HCEC 1CT (cell line): Measurements from ENCODE around the gene RAB40B.

Experiments used
- DNase-seq: peaks from one replicate; pipeline ENCODE4 v3.0.0-alpha.2; 2017

The RAB40B gene

DNA sequence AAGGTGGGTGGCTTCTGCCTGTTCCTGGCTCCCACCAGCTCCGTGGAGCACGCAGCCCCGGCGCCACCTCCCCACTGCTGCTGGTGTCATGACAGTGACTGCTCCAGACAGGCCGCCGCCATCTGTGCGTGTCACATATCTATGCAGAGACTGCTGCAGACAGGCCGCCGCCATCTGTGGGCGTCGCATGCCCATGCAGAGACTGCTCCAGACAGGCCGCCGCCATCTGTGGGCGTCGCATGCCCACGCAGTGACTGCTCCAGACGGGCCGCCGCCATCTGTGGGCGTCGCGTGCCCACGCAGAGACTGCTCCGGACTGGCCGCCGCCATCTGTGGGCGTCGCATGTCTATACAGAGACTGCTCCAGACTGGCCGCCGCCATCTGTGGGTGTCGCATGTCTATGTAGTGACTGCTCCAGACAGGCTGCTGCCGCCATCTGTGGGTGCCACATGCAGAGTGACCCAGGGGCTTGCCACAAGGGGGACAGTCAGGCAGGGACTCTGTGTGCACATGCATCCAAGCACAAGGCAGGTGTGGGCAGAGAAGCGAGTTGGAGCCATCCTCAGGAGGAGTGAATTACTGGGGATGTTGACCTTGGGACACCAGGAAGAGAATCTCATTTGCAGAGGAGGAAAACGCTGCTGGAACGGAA, 14.7 kb upstream of the RAB40B start:
- DNase-seq = no peak

DNA sequence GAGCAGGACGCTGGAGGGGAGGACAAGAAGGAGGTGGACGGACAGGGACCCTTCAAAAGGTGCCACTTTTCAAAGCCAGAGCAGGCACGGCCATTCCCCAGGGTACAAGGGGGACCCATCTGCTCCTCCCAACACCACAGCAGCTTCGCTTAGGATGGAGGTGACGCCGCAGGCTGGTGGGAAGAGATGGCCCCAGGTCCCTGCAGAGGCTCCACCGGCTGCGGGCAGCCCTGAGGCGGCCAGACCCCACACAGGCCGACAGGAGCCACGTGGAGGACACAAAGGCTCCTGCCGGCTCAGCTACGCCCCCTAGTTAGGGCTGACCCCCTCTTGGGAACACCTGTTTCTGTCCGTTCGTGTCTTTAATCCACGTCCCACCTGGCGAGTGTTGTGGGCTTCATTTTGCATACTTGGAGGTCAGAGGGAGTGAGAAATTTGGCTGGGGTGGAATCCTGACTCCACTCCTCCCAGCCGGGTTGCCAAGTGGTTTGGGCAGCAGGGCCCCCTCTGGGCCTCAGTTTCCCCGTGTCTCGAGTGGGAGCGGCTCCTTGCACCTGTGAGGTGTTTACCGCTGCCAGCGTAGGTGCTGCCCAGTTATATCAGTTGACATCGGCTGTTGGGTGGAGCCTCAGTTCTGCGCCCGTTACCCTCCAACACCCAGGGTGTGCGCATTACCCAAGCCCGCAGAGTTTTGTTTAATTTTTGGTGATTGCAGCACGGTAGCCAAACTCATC, 12.2 kb upstream of the RAB40B start:
- DNase-seq = no peak

DNA sequence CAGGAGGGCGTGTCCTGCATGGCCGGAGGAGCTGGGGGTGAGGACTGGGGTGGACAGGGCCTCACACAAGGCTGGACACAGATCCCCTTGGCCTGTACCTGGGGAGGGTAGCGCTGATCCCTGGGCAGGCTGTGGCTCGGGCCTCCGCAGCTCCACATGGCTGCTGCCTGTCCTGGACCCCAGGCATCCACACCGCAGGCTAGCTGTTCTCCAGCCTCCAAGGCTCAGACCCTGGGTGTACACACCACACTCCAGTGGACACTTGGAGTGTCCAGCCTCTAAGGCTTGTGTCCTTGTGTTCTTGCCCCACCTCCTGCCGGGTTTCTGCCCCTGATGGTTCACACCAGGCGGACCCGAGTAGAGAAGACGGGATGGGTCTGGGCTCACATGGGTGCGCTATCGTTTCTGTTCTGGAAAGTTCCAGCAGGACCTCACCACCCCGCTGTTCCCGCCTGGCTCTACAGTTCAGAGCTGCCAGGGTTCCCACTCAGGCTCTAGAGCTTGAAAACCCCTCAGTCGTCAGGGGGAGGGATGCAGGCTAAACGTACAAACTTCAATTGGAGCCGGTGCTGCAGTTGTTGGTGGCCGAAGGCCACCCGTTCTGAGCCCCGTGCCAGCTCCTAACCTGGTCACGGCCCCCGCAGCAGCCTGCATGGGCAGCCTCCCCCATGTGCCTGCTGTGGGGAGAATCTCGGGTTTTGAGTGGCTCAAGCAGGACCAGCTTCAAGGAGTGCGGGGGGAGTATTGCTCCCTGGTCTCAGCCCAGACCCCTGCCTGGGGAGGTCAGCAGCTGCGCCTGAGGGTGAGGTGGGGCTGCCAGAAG, 11.4 kb upstream of the RAB40B start:
- no peak for DNase-seq

- no peak for DNase-seq
These were observed 10.7 kb upstream of the RAB40B start for GRCh38 chr17:82709024-82709675.

DNA sequence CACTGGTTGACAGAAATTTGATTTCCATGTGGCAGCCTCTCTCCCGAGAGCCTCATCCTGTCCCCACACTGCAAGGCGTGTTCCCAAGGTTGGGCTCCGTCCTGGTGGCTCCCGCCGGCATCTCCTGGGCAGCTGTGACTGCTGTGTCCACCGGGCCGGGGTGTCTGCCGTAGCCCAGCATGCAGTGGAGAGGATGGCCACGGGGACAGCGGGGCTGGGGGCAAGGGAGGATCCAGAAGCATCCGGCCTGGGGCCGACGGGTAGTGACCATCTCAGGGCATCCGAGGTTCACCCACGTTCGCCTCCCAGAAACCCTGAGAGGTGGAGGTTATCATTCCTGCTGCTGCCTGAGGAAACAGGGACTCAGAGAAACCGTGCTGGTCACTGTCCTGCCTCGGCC, 7.3 kb upstream of the RAB40B start:
- DNase-seq = no peak

- DNase-seq = no peak
These were observed 6.4 kb upstream of the RAB40B start for GRCh38 chr17:82704886-82705285.

- no peak for DNase-seq
These were observed 5.7 kb upstream of the RAB40B start for GRCh38 chr17:82703935-82704865.

DNA sequence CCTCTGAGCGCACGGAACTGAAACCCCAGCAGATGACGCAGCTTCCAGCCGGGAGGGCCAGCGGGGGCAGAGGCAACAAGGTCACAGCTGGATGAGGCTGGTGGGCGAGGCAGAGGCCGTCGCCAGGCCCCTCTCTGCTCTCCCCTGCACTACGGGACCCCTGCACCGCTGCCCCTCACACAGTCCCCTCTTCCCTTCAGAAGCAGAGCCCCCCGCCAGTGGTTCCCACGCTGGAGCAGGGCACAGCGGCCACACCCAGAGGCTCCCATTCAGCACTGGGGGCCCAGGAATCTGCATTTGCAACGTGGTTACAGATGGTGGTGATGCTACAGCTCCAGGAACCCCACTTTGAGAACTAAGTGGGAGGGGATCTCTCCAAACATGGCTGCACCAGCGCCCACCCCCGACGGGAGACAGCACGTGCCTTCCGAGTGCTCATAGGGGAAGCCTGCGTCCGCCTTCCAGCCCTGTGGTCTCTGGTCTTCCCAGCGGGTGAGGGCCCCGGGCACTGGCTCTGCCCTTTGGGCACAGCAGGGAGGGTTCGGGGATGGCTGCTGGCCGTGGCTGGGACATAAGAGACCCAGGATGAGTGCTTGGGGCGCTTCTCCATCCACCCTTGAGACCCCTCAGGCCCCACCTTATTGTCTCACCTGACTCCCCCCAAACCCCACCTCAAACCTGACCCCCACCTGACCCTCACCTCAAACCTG, 4.7 kb upstream of the RAB40B start:
- DNase-seq = no peak

- DNase-seq = no peak
These were observed 3.9 kb upstream of the RAB40B start for GRCh38 chr17:82702231-82702927.

- no peak for DNase-seq
These were observed 1.1 kb upstream of the RAB40B start for GRCh38 chr17:82699551-82699950.

GRCh38 chr17:82698974-82699442, 510 bp upstream of the RAB40B start:
- DNase-seq = no peak

DNA sequence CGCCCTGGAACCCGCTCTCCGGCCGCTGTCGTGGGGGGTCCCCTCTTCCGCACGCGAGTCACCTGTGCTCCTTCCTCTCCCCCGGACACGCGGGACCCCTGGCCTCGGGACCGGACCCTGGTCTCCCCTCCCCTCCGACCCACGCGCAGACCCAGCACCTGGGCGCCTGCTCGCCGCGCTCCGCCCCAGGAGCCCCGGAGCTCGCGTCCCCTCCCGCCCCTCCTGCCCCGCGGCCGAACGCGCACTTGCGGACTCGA, 762 bp downstream of the RAB40B start:
- no peak for DNase-seq

DNA sequence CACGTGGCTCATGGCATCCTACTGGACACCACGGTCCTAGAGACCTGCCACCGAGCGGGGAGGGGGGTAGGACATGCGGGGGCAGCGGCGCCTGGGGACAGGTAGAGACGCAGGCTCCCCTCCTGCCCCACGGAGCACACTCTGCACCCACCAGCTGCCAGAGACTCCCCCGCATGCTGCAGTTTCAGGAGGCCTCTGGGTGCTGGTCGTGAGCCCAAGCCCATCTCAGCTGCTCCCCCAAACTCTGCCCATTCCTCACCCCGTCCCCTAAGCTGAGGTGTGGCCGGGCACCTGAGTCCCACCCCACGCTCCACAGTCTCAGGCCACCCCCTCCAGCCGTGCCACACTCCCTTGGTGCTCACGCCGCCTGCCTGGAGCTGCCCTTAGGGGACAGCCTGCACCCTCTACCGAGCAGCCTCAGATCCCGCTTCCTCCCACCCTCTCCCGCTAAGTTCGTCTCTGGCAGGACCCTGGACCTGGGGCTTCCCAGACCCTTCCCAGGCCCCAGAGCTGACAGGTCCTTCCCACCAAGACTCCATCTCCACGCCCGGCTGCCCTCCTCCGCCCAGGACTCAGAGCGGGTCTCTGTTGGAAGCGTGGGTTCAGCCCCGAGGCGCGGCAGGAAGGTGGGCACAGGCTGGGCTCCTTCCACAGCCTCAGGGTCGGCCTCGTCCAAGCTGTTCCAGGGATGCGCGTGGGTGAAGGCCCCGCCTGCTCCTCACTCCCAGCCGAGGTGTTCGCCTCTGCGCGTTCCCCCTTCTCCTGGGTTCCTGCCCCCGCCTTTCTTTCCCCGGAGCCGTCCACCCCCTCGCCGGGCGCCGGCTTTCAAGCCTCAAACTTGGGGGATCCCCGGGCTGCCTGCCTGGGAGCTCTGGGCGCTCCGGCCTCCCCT, 1.3 kb downstream of the RAB40B start:
- no peak for DNase-seq

DNA sequence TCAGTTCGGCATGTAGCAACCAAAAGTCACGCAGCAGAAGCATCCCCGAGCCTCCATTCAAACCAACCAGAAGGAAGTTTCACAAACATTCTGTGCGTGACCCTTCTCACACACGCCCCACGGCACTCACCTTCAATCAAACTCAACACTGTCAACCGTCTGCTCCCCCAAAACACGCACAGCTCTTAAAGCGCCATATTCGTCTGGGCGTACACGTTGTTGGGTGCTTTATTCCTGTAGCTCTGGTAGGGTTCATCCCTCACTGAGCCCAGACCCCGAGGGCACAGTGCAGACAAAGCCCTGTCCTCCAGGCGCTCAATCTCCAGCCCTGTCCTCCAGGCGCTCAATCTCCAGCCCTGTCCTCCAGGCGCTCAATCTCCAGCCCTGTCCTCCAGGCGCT, 2.2 kb downstream of the RAB40B start:
- no peak for DNase-seq

DNA sequence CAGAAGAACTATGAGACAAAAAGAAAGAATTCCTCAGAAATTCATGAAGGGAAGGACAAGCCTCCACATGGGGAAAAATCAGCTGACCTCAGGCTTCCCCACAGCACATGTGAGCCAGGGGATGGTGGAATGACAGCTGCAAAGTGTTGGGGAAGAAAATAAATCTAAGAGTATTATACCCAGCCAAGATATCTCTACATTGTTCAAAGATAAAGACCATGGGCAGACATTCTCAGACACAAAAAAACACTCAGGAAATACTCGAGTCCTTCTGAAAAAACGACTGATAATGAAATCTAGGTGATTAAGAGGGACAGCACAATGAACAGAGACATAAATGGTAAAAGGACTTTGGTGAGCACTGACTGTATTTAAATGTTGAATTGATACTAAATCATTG, 3.9 kb downstream of the RAB40B start:
- no peak for DNase-seq

DNA sequence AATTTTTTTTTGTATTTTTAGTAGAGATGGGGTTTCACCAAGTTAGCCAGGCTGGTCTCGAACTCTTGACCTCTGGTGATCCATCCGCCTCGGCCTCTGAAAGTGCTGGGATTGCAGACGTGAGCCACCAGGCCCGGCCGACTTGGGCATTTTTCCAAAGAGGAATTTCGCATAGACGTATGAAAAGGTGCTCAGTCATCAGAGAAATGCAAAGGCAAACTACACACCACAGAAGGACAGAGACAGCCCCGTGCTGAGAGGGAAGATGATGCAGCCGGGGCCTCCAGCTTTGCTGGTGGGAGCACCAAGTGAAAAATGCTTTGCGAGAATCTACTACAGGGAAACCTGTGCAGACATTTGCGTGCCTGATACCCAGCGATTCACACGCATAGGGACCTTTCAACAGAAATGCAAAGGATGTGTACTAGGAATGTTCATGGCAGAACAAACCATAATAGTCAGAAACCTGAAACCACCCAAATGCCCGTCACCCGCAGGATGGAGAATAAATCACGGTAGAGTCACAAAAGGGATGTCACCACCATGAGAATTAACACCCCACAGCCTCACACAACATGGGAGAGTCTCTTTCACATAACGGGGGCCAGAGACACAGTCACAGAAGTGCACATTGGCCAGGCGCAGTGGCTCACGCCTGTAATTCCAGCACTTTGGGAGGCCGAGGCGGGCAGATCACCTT, 5.2 kb downstream of the RAB40B start:
- no peak for DNase-seq

DNA sequence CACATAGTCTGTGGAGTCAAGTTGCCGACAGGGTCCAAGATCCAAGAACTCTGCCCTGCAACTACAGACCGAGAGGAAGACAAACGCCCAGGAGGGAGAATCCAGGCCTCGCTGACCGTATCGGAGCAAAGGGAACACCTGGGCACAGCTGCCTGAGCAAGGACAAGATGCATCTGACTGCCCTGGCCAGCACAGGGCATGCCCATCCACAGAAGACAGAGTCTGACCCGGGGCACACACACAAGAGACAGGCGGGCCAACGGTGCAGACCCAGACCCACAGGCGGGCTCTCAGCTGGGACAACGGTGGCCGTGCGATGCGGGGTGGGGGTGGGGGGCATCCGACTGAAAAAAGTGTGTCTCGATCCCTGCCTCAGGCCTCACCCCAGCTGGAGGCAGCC, 6.2 kb downstream of the RAB40B start:
- DNase-seq = no peak

DNA sequence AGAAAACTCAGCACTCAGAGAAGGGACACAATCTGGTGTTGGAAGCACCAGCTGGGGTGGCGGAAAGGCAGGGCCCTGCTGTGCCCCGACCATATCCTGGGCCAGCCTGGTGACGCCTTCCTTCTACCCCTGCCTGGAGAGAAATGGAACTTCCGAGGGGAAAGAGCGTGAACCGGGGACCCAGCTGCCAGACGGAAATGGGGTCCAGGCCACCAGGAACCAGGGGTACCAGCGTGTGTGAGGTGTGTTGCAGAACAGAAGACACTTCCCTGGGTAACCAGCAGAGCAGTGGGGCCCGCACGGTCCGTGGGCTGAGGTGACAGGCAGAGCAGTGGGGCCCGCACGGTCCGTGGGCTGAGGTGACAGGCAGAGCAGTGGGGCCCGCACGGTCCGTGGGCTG, 6.8 kb downstream of the RAB40B start:
- no peak for DNase-seq

GRCh38 chr17:82690786-82691489, 7.6 kb downstream of the RAB40B start:
- no peak for DNase-seq
